Duodenal mucosa (tissue), 2 donors: Measurements from ENCODE around the gene SLC15A2.

ENCODE experiments used
- H3K27ac ChIP-seq: one replicate; pipeline ENCODE4 v1.7.0; 2013; ENCODE audit warnings: low read depth, low read length
- H3K27me3 ChIP-seq, 2 donors: one replicate each; pipeline ENCODE4 v1.7.0; 2013; ENCODE audit warnings: low read length in 2 of 2, control low read depth in 1 of 2; ENCODE audit not compliant: insufficient read depth in 2 of 2, control insufficient read depth in 1 of 2
- H3K36me3 ChIP-seq, 2 donors: one replicate each; pipeline ENCODE4 v1.7.0; 2013; ENCODE audit warnings: low read length in 2 of 2, control low read depth in 1 of 2; ENCODE audit not compliant: insufficient read depth in 2 of 2, control insufficient read depth in 1 of 2
- H3K4me1 ChIP-seq, 2 donors: one replicate each; pipeline ENCODE4 v1.7.0; 2013; ENCODE audit warnings: low read length in 2 of 2, control low read depth in 1 of 2; ENCODE audit not compliant: insufficient read depth in 2 of 2, control insufficient read depth in 1 of 2
- H3K4me3 ChIP-seq, 2 donors: one replicate each; pipeline ENCODE4 v1.7.0; 2013; ENCODE audit warnings: low read length in 2 of 2, low read depth in 1 of 2
- H3K9ac ChIP-seq, 2 donors: one replicate each; pipeline ENCODE4 v1.7.0; 2013; ENCODE audit warnings: low read length in 2 of 2, low read depth in 1 of 2
- H3K9me3 ChIP-seq, 2 donors: one replicate each; pipeline ENCODE4 v1.7.0; 2013; ENCODE audit warnings: low read length in 2 of 2, control low read depth in 1 of 2; ENCODE audit not compliant: control insufficient read depth in 1 of 2

Gene SLC15A2

GRCh38 chr3:121957674-121958415 is 63.6 kb downstream of the SLC15A2 start:
- Histone ChIP-seq H3K27me3 (no peaks in the 10 kb centered on the region), H3K4me1 (no peaks in the 10 kb centered on the region), H3K36me3 (no peaks in the 10 kb centered on the region), H3K9me3 (no peaks in the 10 kb centered on the region), H3K9ac (no peak overlapping the region), H3K4me3 (no peak overlapping the region), H3K27ac (no peak overlapping the region)

DNA sequence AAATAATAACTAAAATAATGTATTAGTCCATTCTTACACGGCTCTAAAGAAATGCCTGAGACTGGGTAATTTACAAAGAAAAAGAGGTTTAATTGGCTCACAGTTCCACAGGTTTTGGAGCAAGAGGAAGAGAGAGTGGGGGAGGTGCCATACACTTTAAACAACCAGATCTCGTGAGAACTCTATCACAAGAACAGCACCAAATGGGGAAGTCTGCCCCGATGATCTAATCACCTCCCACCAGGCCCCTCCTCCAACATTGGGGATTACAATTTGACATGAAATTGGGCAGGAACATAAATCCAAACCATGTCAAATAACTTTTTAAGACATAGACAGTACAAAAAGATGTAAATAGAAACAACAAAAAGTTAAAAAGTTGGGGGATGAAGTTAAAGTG is 64.6 kb downstream of the SLC15A2 start:
- no peak overlapping the region for H3K9ac ChIP-seq
- H3K9me3 ChIP-seq = no peaks in the 10 kb centered on the region
- H3K4me1 ChIP-seq = no peaks in the 10 kb centered on the region
- no peak overlapping the region for H3K27ac ChIP-seq
- H3K4me3 ChIP-seq = no peak overlapping the region
- H3K36me3 ChIP-seq = no peaks in the 10 kb centered on the region
- H3K27me3 ChIP-seq = no peaks in the 10 kb centered on the region

DNA sequence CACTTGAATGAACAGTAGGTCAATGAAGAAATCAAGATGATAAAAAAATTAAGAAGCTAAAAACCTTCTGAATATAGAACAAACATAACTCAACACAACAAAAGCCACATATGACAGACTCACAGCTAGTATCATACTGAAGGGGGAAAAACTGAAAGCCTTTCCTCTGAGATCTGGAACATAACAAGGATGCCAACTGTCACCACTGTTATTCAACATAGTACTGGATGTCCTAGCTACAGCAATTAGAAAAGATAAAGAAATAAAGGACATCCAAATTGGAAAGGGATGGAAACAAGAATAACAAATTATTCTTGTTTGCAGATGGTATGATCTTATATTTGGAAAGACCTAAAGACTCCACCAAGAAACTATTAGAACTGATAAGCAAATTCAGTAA is 67.1 kb downstream of the SLC15A2 start:
- Histone ChIP-seq H3K27me3 (no peaks in the 10 kb centered on the region), H3K4me1 (no peaks in the 10 kb centered on the region), H3K4me3 (no peak overlapping the region), H3K9ac (no peak overlapping the region), H3K36me3 (no peaks in the 10 kb centered on the region), H3K9me3 (no peaks in the 10 kb centered on the region), H3K27ac (no peak overlapping the region)

GRCh38 chr3:121962443-121962842 is 68.2 kb downstream of the SLC15A2 start:
- Histone ChIP-seq H3K27ac (no peak overlapping the region), H3K27me3 (no peaks in the 10 kb centered on the region), H3K4me3 (no peak overlapping the region), H3K4me1 (no peaks in the 10 kb centered on the region), H3K9me3 (no peaks in the 10 kb centered on the region), H3K36me3 (no peaks in the 10 kb centered on the region), H3K9ac (no peak overlapping the region)

DNA sequence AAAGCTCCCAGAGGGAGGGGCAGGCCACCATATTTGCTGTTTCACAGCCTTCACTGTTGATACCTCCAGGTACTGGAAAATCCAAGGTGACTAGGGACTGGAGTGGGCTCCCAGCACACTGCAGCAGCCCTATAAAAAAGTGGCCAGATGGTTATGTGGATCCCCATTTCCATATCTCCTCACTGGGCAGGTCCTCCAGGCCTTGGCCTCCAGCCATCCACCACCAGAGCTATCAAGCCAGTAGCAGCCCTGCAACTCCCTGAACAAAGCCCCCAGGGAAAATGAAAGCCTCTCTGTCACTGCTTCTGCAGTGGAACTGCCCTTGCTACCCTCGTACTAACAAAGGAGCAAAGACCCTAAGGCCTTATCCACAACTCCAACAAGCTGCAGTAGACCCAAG is 69.4 kb downstream of the SLC15A2 start:
- Histone ChIP-seq H3K36me3 (no peaks in the 10 kb centered on the region), H3K9me3 (no peaks in the 10 kb centered on the region), H3K27me3 (no peaks in the 10 kb centered on the region), H3K4me3 (no peak overlapping the region), H3K9ac (no peak overlapping the region), H3K27ac (no peak overlapping the region), H3K4me1 (no peaks in the 10 kb centered on the region)

DNA sequence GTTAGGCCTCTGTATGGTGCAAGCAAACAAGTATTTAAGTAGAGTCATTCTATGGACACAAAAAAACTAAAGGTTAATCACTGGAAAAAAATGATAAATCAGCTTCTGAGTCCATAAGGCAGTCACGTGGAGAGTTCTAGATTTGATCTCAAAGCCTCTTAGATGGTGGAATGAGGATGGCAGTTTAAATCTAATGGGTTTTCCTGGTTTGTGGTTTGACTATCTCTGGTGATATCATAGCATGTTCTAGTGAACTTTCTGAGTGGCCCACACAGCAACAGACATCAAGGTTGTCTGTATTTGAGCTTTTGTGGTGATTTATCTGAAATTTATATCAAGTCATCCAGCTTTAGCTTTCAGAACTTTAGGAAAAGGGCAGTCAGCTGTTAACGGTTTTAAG is 75.4 kb downstream of the SLC15A2 start:
- Histone ChIP-seq H3K4me3 (no peak overlapping the region), H3K4me1 (no peaks in the 10 kb centered on the region), H3K27ac (no peak overlapping the region), H3K36me3 (no peaks in the 10 kb centered on the region), H3K9ac (no peak overlapping the region), H3K27me3 (no peaks in the 10 kb centered on the region), H3K9me3 (no peaks in the 10 kb centered on the region)

- Histone ChIP-seq H3K9me3 (no peaks in the 10 kb centered on the region), H3K36me3 (no peaks in the 10 kb centered on the region), H3K4me3 (no peak overlapping the region), H3K9ac (no peak overlapping the region), H3K27me3 (no peaks in the 10 kb centered on the region), H3K27ac (no peak overlapping the region), H3K4me1 (no peaks in the 10 kb centered on the region)
These were observed 75.8 kb downstream of the SLC15A2 start for GRCh38 chr3:121970047-121970446.

- Histone ChIP-seq H3K4me1 (peaks cover 1 to 3% of the 10 kb centered on the region in 2 donors), H3K27me3 (no peaks in the 10 kb centered on the region), H3K4me3 (no peak overlapping the region), H3K36me3 (no peaks in the 10 kb centered on the region), H3K27ac (no peak overlapping the region), H3K9ac (no peak overlapping the region), H3K9me3 (no peaks in the 10 kb centered on the region)
These were observed 80.5 kb downstream of the SLC15A2 start for GRCh38 chr3:121974601-121975111.

- Histone ChIP-seq H3K36me3 (no peaks in the 10 kb centered on the region), H3K27ac (no peak overlapping the region), H3K9me3 (no peaks in the 10 kb centered on the region), H3K27me3 (no peaks in the 10 kb centered on the region), H3K9ac (no peak overlapping the region), H3K4me1 (peaks cover 3 to 9% of the 10 kb centered on the region in 2 donors), H3K4me3 (no peak overlapping the region)
These were observed 81.6 kb downstream of the SLC15A2 start for GRCh38 chr3:121975702-121976302.

- Histone ChIP-seq H3K27ac (no peak overlapping the region), H3K9me3 (no peaks in the 10 kb centered on the region), H3K27me3 (no peaks in the 10 kb centered on the region), H3K4me3 (no peak overlapping the region), H3K36me3 (no peaks in the 10 kb centered on the region), H3K9ac (no peak overlapping the region), H3K4me1 (peaks cover 3 to 9% of the 10 kb centered on the region in 2 donors)
These were observed 82.5 kb downstream of the SLC15A2 start for GRCh38 chr3:121976727-121977126.
